ENCODE measurements around the gene GRK5.

DNA sequence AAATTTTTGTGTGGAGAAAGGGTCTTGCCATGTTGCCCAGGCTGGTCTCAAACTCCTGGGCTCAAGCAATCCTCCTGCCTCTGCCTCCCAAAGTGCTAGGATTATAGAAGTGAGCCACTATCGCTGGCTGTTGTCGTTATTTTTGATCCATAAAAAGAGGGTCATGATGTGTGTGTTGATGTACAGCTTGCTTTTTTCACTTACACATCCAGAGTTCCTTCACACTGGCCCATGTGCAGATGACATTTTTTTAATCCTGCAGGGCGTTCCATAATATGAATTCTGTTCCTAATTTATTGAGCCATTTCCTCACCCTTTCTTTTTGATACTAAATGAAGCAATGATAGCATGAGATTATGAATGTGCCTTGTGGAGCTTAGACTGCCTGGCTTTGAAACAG, 40.8 kb downstream of the GRK5 start:
- TF ChIP-seq, protein P1, sequence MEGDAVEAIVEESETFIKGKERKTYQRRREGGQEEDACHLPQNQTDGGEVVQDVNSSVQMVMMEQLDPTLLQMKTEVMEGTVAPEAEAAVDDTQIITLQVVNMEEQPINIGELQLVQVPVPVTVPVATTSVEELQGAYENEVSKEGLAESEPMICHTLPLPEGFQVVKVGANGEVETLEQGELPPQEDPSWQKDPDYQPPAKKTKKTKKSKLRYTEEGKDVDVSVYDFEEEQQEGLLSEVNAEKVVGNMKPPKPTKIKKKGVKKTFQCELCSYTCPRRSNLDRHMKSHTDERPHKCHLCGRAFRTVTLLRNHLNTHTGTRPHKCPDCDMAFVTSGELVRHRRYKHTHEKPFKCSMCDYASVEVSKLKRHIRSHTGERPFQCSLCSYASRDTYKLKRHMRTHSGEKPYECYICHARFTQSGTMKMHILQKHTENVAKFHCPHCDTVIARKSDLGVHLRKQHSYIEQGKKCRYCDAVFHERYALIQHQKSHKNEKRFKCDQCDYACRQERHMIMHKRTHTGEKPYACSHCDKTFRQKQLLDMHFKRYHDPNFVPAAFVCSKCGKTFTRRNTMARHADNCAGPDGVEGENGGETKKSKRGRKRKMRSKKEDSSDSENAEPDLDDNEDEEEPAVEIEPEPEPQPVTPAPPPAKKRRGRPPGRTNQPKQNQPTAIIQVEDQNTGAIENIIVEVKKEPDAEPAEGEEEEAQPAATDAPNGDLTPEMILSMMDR (IDR thresholded peaks at IDR 0.05; ENCODE audit: low read depth, low read length, poor library complexity, severe bottlenecking), result no peak
- TF ChIP-seq EZH2phosphoT487 (IDR thresholded peaks at IDR 0.05; ENCODE audit: borderline replicate concordance, low read length), result no peak
